Esophagus muscularis mucosa (tissue), 4 donors: ENCODE measurements around the gene AP3S2. TPM values are rescaled to one million over a fixed set of nuclear protein-coding genes. Genes with fewer than 3 reads are reported as not detected.
"Not testable (repeated sequence)": the region's sequence is repeated elsewhere in the genome, so short reads cannot be mapped to it uniquely, and the experiment has no call there.

Experiments used
- DNase-seq: peaks from one replicate; pipeline ENCODE4 v3.0.0-alpha.2; 2017; ENCODE audit errors: extremely low spot score
- H3K27ac ChIP-seq, 4 donors: fragments of 200-600 bp; sonication (generic); replicated peaks in 1 of 4; 1 replicate in 3 of 4; 2 replicates in 1 of 4; pipeline ENCODE4 v1.5.1; 2016 to 2019; ENCODE audit warnings: mild to moderate bottlenecking in 1 of 4
- H3K27me3 ChIP-seq, 4 donors: fragments of 200-600 bp; sonication (generic); one replicate each; pipeline versions ENCODE4 v1.5.1 to v1.6.0; 2016 to 2019
- H3K36me3 ChIP-seq, 4 donors: fragments of 200-600 bp; sonication (generic); one replicate each; pipeline ENCODE4 v1.5.1; 2016 to 2019
- H3K4me1 ChIP-seq, 4 donors: fragments of 200-600 bp; sonication (generic); one replicate each; pipeline ENCODE4 v1.5.1; 2016 to 2019
- H3K4me3 ChIP-seq, 4 donors: fragments of 200-600 bp; sonication (generic); 1 replicate in 2 of 4; 2 replicates in 2 of 4; pipeline ENCODE4 v1.5.1; 2016 to 2019; ENCODE audit warnings: mild to moderate bottlenecking in 4 of 4, moderate library complexity in 1 of 4
- H3K9me3 ChIP-seq, 4 donors: fragments of 200-600 bp; sonication (generic); 1 replicate in 3 of 4; 2 replicates in 1 of 4; pipeline ENCODE4 v1.5.1; 2016 to 2019
- CTCF ChIP-seq, 3 experiments: fragments of 200-600 bp in 2 of 3; fragments of 450-650 bp in 1 of 3; sonication (generic) in 2 of 3; IDR thresholded peaks; one replicate each; pipeline ENCODE4 v1.5.1; 2017 to 2019; ENCODE audit warnings: antibody characterized with exemption in 3 of 3, mild to moderate bottlenecking in 2 of 3, moderate library complexity in 1 of 3
- EP300 ChIP-seq: sonication (generic); formaldehyde crosslinking; IDR thresholded peaks from one replicate; pipeline ENCODE4 v1.6.1; 2017; ENCODE audit warnings: antibody characterized with exemption
- POLR2A ChIP-seq: fragments of 450-650 bp; IDR thresholded peaks from one replicate; pipeline ENCODE4 v1.6.1; 2017; ENCODE audit warnings: antibody characterized with exemption, moderate library complexity, mild to moderate bottlenecking, low read depth
- POLR2AphosphoS5 ChIP-seq, 2 donors: sonication (generic); formaldehyde crosslinking; IDR thresholded peaks; one replicate each; pipeline ENCODE4 v1.6.1; 2017; ENCODE audit warnings: antibody characterized with exemption in 2 of 2
- WGBS: methylation state at CpG from one replicate; pipeline ENCODE4 v1.1.5; 2018; 5-methylcytosine and 5-hydroxymethylcytosine counted together
- intact Hi-C: fragments of 100-400 bp; cut with DNase I; formaldehyde crosslinking; loops from one replicate; pipeline ENCODE4 v1.15.1; 2023
- total RNA-seq, 4 donors: library from RNA; depleted of rRNA; stranded (reverse); fragments of >200 nt; gene quantifications; one replicate each; pipeline versions ENCODE4 v1.1.0 to v1.2.1, GENCODE V29; 2016

Gene AP3S2
- total RNA-seq, 4 donors from 2014 or later: 26.8 to 43.2 (median 37.3) TPM

DNA sequence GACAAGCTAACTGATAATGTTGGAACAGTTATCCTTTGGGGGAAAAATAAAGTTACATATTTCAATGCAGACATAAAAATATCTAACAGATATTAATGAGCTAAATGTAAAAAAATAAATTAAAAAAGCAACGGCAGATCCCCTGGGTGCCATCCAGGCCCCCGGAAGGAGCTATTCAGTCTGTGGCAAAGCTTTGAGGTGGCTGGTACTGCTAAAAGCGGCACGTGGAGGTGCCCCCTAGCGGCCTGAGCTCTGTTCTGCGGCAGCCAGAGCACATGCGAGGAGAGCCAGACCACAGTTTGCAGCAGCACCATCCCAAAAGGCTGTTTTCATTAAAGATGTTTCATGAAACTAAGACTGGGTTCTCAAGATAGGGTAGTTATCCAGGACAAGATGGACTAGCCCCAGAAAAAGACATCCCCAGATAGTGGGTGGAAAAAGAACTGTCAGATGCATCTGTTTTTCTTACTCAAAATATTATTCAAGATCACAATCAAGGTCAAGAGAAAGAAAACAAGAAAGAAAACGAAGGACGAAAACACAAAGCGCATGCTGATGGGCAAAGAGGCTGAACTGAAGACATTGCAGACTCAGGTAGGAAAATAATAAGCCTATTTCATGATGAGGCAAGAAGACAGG lies 18.7 kb downstream of the AP3S2 start:
- Histone ChIP-seq H3K4me1 (peaks cover 0 to 13% (median 6%) of the 10 kb centered on the region in 4 donors), H3K27me3 (no peaks in the 10 kb centered on the region), H3K27ac (no peak overlapping the region), H3K4me3 (no peak overlapping the region), H3K36me3 (peaks cover 24 to 80% (median 50%) of the 10 kb centered on the region in 4 donors), H3K9me3 (no peaks in the 10 kb centered on the region)
- 25% methylated on average over 10 of the region's 10 CpGs for WGBS
- TF ChIP-seq CTCF (IDR thresholded peaks at IDR 0.05) (peak; percentile 86 to 91 (median 87)), POLR2AphosphoS5 (IDR thresholded peaks at IDR 0.05) (peak; percentile 21 to 32), EP300 (no peak)
- intact Hi-C loops: loop anchor here (2.0 to 10.0 kb wide), 2 partner anchors 114 to 230 kb away; no protein-coding TSS in a partner anchor
- peak; percentile 93 for DNase-seq

- 90% methylated on average over 4 of the region's 4 CpGs for WGBS
Observed at GRCh38 chr15:89870688-89871288, 23.0 kb downstream of the AP3S2 start.

GRCh38 chr15:89870006-89870405 lies 23.8 kb downstream of the AP3S2 start:
- no peaks in the 10 kb centered on the region for H3K9me3 ChIP-seq
- no peaks in the 10 kb centered on the region for H3K27me3 ChIP-seq
- WGBS: 95% methylated on average over 5 of the region's 5 CpGs
- peaks cover 15 to 49% (median 37%) of the 10 kb centered on the region in 4 donors for H3K36me3 ChIP-seq
- H3K27ac ChIP-seq: no peak overlapping the region
- intact Hi-C loops: loop anchor here (10.0 kb wide), 1 partner anchor 225 kb away; no protein-coding TSS in a partner anchor
- H3K4me1 ChIP-seq: peaks cover 0 to 11% (median 6%) of the 10 kb centered on the region in 4 donors
- H3K4me3 ChIP-seq: no peak overlapping the region
- no peak for DNase-seq
- no peak for TF ChIP-seq CTCF (IDR thresholded peaks at IDR 0.05)
- no peak for TF ChIP-seq EP300
- TF ChIP-seq POLR2A: no peak
- no peak for TF ChIP-seq POLR2AphosphoS5 (IDR thresholded peaks at IDR 0.05)

More at GRCh38 chr15:89870688-89871288, 23.0 kb downstream of the AP3S2 start:
- no peak for DNase-seq
- Histone ChIP-seq H3K4me3 (no peak overlapping the region), H3K9me3 (no peaks in the 10 kb centered on the region), H3K27ac (no peak overlapping the region), H3K36me3 (peaks cover 9 to 48% (median 33%) of the 10 kb centered on the region in 4 donors), H3K27me3 (no peaks in the 10 kb centered on the region), H3K4me1 (peaks cover 0 to 13% (median 6%) of the 10 kb centered on the region in 4 donors)
- TF ChIP-seq CTCF (IDR thresholded peaks at IDR 0.05): no peak
- TF ChIP-seq POLR2AphosphoS5 (IDR thresholded peaks at IDR 0.05): no peak
- no peak for TF ChIP-seq EP300
- intact Hi-C loops: loop anchor here (10.0 kb wide), 1 partner anchor 226 kb away; no protein-coding TSS in a partner anchor

GRCh38 chr15:89869490-89869889 lies 24.3 kb downstream of the AP3S2 start:
- intact Hi-C loops, H3K4me3 ChIP-seq, H3K4me1 ChIP-seq, H3K27ac ChIP-seq, H3K9me3 ChIP-seq, H3K27me3 ChIP-seq, DNase-seq: not testable (repeated sequence)
- WGBS: 98% methylated on average over 9 of the region's 9 CpGs
- H3K36me3 ChIP-seq: peaks cover 20 to 53% (median 41%) of the 10 kb centered on the region in 4 donors

- WGBS: 73% methylated on average over 3 of the region's 3 CpGs
- intact Hi-C loops: no loop called here
- no peaks in the 10 kb centered on the region for H3K9me3 ChIP-seq
- TF ChIP-seq EP300 (no peak), POLR2A (no peak), POLR2AphosphoS5 (IDR thresholded peaks at IDR 0.05) (no peak), CTCF (IDR thresholded peaks at IDR 0.05) (no peak)
- peaks cover 25 to 71% (median 56%) of the 10 kb centered on the region in 4 donors for H3K36me3 ChIP-seq
- no peak overlapping the region for H3K27ac ChIP-seq
- no peaks in the 10 kb centered on the region for H3K27me3 ChIP-seq
- no peak for DNase-seq
- H3K4me3 ChIP-seq: no peak overlapping the region
- no peaks in the 10 kb centered on the region for H3K4me1 ChIP-seq
Observed at GRCh38 chr15:89864958-89865739, 28.6 kb downstream of the AP3S2 start.
